GM21825 (cell line): ENCODE data around the gene KLHDC3.

Source experiments
- ATAC-seq: cut with Tn5 transposase; IDR thresholded peaks from one replicate; pipeline ENCODE4 v1.9.1; 2021; ENCODE audit warnings: mild to moderate bottlenecking, moderate library complexity; ENCODE audit not compliant: unreplicated experiment

The KLHDC3 gene, protein sequence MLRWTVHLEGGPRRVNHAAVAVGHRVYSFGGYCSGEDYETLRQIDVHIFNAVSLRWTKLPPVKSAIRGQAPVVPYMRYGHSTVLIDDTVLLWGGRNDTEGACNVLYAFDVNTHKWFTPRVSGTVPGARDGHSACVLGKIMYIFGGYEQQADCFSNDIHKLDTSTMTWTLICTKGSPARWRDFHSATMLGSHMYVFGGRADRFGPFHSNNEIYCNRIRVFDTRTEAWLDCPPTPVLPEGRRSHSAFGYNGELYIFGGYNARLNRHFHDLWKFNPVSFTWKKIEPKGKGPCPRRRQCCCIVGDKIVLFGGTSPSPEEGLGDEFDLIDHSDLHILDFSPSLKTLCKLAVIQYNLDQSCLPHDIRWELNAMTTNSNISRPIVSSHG

DNA sequence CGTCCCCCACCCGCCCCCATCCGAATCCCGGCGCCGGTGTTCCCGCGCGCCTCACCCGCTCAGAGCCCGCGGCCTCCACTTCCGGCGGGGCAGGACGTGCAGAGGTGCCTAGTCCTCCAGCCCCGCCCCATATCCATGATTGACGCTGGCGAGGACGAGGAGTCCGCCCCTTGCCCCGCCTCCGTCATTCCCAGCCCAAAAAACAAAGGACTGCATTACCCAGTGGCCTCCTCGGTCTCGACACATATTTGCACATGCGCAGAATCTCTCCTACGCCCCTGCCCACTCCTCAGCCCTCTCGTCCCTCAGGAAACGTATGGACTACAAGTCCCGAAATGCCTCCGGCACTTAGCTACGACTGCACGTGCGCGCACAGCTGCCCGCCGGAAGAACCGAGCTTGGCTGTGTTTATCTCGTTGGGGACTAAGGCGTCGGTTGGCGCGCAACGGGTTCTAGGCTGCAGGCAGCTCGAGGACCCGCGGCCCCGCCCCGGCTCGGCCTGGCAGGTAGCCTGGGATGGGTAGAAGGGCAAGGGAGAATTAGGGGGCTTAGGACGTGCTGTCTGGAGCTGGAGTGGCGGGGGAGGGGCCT lies at the start of gene KLHDC3, which contains the start of gene MEA1:
Gene KLHDC3, plus strand, starts transcription at position 407 of the 591 bp plus-strand sequence. CDS start 2,944 bp downstream, outside the sequence.
Gene MEA1, minus strand, starts transcription at position 104 of the 591 bp plus-strand sequence. CDS start 133 bp downstream, outside the sequence.
- ATAC-seq, result peak; percentile 86

DNA sequence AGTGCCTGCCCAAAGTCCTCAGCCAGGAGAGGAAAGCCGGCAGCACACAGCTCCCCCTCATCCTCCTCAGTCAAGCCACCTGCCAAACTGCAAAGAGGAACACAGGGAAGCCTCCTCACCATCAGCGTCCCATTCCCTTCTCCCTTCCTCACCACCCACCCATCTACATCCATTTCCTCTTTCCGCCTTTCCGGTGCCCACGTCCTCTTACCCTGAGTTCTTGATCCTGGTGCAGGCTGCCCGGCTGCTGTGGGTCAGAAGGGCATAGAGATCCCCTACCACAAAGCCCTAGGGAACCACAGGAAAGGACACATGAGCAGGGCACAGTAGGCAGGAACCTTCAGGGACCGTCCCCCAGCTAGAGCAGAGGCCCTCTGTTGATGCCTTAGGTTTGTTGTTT lies 47.5 kb upstream of the KLHDC3 start:
- no peak for ATAC-seq

DNA sequence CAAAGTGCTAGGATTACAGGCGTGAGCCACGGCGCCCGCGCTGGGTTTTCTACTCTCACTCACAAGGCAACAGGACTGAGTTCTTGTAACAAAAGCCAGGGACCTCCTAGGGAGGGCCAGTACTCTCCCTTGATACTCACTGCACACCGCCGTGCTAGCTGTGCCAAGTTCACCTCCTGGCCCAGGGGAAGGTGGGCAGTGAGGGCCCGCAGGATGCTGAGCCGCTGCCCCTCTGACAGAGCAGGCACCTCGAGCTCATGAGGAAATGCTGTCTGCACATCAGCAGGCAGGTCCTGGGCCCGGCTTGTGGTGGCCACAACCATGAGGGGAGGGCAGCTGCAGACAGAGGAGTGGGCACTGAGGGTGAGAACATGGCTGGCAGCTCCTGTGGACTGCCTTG lies 46.8 kb upstream of the KLHDC3 start:
- ATAC-seq, result no peak

DNA sequence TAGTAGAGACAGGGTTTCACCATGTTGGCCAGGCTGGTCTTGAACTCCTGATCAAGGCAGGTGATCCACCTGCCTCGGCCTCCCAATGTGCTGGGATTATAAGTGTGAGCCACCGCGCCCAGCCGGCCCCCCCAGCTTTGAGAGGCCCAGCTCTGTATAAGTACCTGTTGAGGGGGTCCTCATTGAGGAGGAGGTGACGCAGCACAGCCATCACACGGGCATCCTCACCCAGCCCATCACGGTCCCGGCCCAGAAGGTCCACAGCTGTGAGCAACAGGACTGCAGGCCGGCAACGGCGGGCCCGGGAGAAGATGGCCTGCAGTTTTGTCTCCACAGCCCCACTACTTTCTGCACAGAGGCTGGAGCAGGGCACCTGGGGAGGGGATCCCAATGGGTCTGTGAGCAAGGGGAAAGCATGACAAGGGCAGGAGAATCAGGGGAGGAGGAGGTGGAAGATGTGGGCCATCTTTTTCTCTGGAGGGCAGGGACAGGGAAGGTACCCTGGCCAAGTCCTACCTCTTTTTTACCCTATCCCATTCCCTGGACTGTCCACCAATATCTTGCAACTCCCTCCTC lies 45.8 kb upstream of the KLHDC3 start:
- ATAC-seq, result no peak

DNA sequence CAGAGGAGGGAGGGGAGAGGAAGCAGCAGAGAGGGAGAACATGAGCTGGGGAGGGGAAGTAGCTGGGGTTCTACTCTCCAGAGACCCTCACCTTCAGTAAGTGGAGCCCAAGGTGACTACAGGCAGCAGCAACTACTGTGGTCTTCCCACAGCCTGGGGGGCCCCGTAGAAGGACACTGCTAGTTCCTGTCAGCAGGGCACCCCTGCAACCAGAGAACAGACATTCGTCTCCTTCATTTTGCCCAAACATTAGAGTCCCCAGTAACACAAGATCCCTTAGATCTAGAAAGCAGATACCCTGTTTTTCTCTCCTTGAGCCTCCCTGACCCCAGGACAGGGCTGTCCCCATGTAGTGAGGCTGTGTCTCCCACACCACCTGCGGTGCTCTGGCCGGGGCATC lies 45.3 kb upstream of the KLHDC3 start:
- ATAC-seq, result no peak

DNA sequence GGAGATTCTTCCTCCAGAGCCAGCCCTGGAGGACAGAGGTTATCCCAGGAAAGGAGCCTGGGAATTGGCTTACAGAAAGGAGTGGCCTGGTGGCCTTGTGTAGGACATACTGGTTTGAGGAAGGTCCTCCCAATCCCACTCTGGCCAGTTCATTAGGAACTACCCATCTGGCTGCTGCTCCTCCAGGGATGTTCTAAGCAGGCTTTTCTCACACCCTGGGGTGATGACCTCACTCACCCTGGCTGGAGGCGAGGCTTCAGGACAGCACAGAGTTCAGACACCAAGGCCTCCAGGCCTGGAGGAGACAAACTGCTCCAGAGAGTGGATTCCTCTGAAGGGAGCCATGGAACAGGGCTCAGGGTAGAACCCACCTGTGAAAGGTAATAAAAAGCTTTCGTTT lies 44.6 kb upstream of the KLHDC3 start:
- ATAC-seq, result no peak

DNA sequence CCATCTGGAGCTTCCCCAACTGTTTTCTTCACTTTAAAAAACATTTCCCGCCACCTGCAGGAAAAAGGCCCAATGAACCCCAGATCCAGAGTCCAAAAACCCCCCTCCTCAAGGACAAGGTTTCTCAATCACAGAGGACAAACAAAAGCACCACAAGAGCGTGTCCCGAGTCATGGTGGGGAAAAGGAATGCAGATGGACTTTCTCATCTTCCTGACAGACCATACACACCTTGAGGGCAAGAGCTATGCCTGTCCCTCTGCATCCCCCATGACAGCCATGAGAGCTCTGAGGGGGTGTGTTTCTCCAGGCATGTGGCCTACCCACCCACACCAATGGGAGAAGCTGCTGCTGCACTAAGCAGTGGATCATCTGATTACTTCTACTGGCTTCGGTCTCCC lies 44.1 kb upstream of the KLHDC3 start:
- no peak for ATAC-seq

DNA sequence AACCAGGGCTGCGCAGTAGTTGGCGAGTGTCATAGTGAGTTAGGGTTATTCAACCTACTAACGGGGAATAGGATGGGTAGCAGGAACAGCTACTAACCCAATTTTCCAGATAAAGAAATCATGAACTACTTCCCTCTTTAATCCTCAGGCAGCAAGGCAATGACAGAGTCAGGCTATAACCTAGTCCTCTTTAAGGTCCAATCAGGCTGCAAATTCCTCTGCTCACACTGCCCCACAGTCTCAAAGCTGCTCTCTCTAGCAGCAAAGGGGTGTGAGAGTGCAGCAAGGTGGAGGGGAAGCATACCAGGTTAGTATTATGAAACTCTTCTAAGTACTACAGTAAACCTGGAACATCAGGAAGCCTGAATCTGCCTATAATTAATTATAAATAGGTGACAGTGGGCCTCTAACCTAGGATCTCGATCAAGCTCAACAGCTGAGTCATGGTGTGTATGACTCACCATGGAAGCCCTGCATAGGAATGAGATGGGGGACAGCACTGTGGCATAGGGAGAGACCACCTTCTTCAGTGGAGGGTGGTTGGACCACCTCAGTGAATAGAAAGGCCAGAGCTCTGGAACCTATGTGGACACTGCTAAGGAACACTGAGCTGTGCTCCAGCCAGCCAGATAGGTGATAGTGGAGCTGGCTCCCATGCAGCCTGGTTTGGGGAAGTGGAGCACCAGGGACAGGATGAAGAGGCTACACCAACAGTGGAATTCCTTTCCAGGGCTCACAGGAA lies 43.0 kb upstream of the KLHDC3 start:
- no peak for ATAC-seq

DNA sequence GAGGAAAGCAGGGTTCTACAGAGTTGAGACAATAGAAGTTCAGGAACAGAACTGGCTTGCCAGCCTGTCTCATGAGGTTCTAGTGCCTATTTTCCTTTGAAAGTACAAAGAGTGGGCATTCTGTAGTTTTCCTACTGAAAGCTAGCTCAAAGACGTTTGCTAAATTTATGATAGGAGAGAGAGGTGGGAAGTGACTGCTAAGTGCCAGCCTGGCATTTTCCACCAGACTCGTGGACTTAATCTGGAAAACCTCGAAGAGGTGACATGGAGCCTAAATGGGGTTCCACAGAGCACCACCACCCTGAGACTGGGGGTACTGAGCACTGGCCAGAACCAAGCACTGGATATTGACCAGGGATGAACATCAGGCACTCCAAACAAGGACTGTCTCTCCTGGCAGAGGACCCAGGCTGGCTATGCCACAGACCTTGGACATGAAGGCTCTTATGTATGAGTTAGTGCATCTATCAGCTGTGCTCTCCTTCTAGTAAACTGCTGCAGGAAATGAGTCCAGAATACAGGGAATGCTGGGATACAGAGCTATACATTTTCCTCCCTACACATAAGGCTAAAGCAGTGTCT lies 42.2 kb upstream of the KLHDC3 start:
- ATAC-seq, result no peak

DNA sequence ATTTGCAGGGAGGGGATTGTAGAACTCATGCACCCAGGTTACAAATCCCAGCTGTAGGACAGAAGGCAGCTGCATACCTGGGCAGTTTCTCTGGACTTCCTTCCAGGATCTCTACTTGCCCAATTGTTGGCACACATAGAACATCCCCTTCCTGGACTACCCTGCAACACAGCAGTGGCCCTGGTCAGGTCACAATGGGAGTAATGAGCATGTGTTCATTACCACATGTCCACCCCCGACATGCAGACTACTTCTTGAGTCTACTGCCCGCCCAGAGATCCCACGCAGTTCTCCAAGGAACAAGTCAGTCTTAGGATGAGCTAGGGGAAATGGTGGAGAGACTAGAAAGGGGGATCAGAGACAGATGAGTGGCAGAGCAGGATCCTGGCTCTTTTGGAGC lies 40.1 kb upstream of the KLHDC3 start:
- no peak for ATAC-seq

DNA sequence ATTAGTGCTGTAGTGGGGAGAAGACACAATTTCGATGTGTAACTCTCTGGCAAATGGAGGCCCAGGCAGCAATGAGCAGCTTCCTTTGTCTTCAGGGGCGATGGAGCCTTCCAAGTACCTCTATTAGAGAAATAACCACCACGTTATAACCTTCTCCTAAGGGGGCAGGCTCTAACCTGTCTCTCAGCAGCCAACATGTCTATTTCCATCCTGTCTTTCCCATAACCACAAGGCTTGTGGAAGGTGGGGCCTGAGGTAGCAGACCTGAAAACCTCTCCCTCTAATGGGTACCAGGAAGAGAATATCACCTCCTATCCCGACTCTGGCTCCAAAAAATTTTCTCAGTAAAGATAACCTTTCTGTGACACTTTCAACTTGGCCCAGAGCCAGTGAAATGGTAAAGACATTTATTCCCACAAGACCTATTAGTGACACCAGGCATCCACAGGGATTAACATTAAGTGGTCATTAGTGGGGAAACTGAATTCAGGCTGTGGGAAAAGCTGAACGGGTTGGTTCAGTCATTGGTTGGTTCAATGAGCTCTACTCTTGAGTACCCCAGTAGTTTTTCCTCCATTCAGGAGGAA lies 39.0 kb upstream of the KLHDC3 start:
- no peak for ATAC-seq

DNA sequence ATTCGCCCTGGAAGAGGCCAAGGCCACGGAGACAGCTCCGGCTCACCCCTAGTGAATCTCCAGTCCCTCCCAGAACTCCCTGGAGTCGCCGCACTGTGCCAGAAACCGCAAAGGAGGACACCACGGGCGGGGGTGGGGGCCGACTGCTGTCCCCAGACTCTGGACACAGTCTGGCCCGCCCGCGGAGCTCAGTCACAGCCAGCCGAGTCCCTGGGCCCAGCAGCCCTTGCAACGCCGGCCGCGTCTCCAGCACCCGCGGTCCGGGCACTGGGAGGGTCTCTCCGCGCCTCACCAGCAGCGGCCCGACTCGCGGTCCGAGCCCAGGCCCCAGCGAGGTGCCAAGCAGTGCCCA lies 35.6 kb upstream of the KLHDC3 start:
- ATAC-seq, result peak; percentile 24

DNA sequence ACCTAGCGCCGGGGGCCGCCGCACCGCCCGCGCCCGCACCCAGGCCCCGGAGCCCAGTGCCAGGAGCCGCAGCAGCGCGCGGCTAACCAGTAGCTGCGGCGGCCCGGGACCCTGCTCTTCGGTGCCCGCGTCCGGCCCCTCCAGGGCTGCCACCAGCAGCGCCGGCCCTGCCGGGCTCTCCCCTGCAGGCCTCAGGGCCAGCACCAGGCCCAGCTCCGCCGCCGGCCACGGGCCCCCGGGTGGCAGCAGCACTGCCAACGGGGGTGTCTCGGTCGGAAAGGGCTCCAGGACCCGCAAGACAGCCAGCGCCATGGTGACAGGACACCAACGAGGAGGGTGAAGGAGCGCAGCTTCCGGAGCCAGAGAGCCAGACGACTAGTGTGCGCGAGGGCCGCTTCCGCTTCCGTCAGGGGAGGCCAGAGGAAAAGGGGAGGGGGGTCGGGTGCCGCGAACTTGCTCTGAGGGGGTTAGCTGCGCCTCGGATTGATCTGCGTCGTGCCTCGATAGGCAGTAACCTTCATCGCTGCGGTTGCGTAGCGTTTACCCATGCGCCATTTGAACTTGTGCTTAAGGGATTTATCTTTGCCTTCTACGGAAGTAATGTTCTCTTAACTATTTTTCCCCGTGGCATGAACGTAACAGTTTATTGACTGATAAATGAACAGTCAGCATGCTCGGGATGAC lies 35.1 kb upstream of the KLHDC3 start, which contains the start of gene PEX6:
Gene PEX6, minus strand, starts transcription at position 343 of the 684 bp plus-strand sequence. Its CDS starts 31 bp downstream, at position 312.
- ATAC-seq, result peak; percentile 93

DNA sequence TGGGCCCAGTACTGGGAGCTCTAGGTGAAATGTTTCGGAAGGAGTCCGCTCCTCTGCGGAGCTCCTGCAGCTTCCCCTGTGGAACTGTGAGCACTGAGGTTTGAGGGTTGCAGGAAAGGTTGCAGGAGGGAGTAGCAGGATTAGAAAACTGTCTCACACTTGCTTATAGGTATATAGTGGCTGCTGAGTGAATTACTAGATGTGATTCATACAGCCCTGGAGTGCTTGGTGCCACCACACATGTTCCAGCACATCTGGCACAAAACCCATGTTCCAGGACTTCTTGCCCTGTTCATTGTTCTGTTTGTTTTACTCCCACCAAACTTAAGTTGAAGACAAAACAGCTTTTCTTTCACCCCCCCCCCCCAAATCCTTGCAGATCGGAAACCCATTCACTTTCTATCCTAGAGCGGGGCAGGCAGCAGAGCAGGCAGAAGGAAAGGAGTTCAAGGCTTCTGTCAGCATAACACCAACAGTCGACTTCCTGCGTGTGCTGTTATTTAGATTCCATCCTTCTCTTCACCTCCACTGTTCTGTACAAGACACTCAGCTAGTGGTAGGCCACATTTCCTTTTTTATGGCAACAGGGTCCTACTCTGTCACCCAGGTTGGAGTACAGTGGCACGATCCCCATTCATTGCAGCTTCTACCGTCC lies 34.4 kb upstream of the KLHDC3 start:
- ATAC-seq, result peak; percentile 3

DNA sequence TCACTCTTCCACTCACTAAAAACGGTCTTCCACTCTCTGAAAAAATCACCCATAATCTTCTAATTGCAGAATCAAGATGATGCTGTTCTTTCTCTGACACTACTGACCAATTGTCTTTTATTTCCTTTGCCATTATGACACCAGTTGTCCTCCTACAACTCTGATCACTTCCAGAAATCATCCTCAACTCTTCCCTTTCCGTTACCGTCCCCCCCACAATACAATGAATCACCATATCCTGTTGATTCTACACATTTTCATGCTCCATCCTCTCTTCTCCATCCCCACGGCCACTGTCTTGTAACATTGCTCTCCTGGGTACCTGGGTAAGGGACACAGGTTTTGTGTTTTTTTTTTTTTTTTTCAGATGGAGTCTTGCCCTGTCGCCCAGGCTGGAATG lies 32.2 kb upstream of the KLHDC3 start:
- no peak for ATAC-seq

DNA sequence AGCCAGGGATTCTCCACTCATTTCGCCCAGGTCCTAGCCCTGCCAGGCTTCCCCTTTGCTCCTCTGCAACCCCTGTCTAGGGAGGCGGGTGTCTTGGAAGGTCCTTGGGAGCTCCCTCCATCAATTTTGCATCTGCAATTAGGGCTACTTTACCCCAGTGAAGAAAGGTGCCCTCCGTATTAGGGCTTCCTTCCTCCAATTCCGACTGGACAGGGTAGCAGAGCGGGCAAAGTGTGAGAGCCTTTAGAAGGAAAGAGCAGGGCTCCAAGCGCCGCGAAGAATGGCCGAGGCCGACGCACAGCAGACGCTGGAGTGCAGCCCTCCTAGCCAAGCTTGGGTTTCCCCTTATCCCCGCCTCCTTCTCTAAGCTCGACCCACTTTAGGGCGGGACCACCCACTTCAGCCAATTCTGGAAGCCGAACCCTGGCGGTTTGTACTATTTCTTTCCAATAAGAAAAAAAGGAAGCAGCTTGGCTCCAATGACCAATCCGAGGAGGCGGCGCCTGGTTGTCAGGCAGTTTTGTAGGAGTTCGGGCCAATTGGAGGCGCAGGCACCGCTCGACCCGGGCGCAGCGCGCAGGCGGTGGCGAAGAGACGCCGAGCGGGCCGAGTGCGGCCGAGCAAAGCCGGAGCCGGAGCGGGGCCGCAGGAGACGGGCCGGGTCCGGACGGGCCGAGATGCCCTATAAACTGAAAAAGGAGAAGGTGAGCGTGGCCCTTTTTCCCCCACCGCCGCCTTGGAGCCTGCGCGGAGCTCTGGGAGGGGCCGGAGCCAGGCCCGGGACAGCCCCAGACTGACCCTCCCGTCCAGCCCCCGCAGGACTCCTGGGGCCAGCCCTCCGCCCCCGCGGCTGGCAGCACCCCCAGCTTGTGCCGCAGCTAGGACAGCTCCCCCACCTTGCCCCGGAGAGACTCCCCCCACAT lies 29.8 kb upstream of the KLHDC3 start, which contains the start of gene PPP2R5D:
Gene PPP2R5D, plus strand, starts transcription at position 570 of the 923 bp plus-strand sequence. Its CDS starts 108 bp downstream, at position 678.
- ATAC-seq, result peak; percentile 91

DNA sequence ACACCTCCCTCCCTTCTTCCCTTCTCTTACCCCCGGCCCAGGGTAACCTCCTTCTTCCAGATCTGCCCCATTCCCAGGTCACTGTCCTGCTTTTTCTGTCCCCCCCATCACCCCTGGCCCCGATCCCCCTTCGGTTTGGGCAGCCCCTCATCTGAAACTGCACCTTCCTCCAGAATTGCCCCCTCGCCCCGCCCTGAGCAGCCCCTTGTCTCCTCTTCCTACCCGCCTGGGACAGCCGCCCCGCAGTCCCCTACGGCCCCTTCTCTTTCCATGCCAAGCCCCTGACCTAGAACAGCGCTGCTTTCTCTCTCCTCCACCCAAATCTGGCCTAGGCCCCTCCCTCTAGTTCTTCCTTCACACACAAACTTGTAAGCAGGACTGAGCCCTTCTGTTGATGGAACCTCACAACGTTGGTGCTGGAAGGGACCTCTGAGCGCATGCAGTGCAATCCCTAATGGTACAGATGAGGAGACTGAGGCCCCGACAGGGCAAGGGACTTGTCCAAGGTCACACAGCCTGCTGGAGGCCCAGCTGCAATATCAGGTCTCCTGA lies 29.0 kb upstream of the KLHDC3 start:
- no peak for ATAC-seq
